ENCODE results near the gene RIMS4. TPM values are rescaled to one million over a fixed set of nuclear protein-coding genes. Genes with fewer than 3 reads are reported as not detected.

The RIMS4 gene
- total RNA-seq, 1 donor from 2014 or later = 0.11 TPM

- intact Hi-C loops (cut with micrococcal nuclease) = no loop called here
- no peaks in the 10 kb centered on the region for H3K36me3 ChIP-seq
These were observed 31.6 kb upstream of the RIMS4 start for GRCh38 chr20:44841955-44842354.

GRCh38 chr20:44840826-44841225 is 30.5 kb upstream of the RIMS4 start:
- no peaks in the 10 kb centered on the region for H3K36me3 ChIP-seq
- no peaks in the 10 kb centered on the region for H3K9me3 ChIP-seq (replicated peaks)
- H3K27ac ChIP-seq (replicated peaks) = no peak overlapping the region
- DNase-seq = no peak
- no peak for TF ChIP-seq CTCF (IDR thresholded peaks at IDR 0.05; ENCODE audit: borderline replicate concordance)
- H3K4me1 ChIP-seq = no peaks in the 10 kb centered on the region
- H3K27me3 ChIP-seq (ENCODE audit: low read depth) = peaks cover 82% of the 10 kb centered on the region
- intact Hi-C loops (cut with micrococcal nuclease) = no loop called here
- no peak overlapping the region for H3K4me3 ChIP-seq

More at GRCh38 chr20:44841955-44842354, 31.6 kb upstream of the RIMS4 start:
- H3K4me3 ChIP-seq = no peak overlapping the region
- DNase-seq = no peak
- H3K9me3 ChIP-seq (replicated peaks) = peaks cover 5% of the 10 kb centered on the region
- H3K4me1 ChIP-seq = no peaks in the 10 kb centered on the region
- H3K27me3 ChIP-seq (ENCODE audit: low read depth) = peaks cover 73% of the 10 kb centered on the region
- TF ChIP-seq CTCF (IDR thresholded peaks at IDR 0.05; ENCODE audit: borderline replicate concordance) = no peak
- no peak overlapping the region for H3K27ac ChIP-seq (replicated peaks)

- no peaks in the 10 kb centered on the region for H3K4me1 ChIP-seq
- H3K27ac ChIP-seq (replicated peaks) = no peak overlapping the region
- intact Hi-C loops (cut with micrococcal nuclease) = no loop called here
- peaks cover 85% of the 10 kb centered on the region for H3K27me3 ChIP-seq (ENCODE audit: low read depth)
- H3K9me3 ChIP-seq (replicated peaks) = no peaks in the 10 kb centered on the region
- H3K4me3 ChIP-seq = no peak overlapping the region
- no peaks in the 10 kb centered on the region for H3K36me3 ChIP-seq
- no peak for TF ChIP-seq CTCF (IDR thresholded peaks at IDR 0.05; ENCODE audit: borderline replicate concordance)
- DNase-seq = no peak
These were observed 29.1 kb upstream of the RIMS4 start for GRCh38 chr20:44839481-44839880.

GRCh38 chr20:44838521-44838920 is 28.2 kb upstream of the RIMS4 start:
- Histone ChIP-seq H3K27me3 (ENCODE audit: low read depth) (peaks cover 76% of the 10 kb centered on the region), H3K36me3 (no peaks in the 10 kb centered on the region), H3K27ac (replicated peaks) (no peak overlapping the region), H3K9me3 (replicated peaks) (peaks cover 2% of the 10 kb centered on the region), H3K4me1 (no peaks in the 10 kb centered on the region), H3K4me3 (no peak overlapping the region)
- intact Hi-C loops (cut with micrococcal nuclease) = no loop called here
- TF ChIP-seq CTCF (IDR thresholded peaks at IDR 0.05; ENCODE audit: borderline replicate concordance) = no peak
- no peak for DNase-seq

- intact Hi-C loops (cut with micrococcal nuclease) = no loop called here
These were observed 27.6 kb upstream of the RIMS4 start for GRCh38 chr20:44837946-44838345.

More at GRCh38 chr20:44837946-44838345, 27.6 kb upstream of the RIMS4 start:
- Histone ChIP-seq H3K4me1 (no peaks in the 10 kb centered on the region), H3K9me3 (replicated peaks) (peaks cover 5% of the 10 kb centered on the region), H3K4me3 (no peak overlapping the region), H3K36me3 (no peaks in the 10 kb centered on the region), H3K27me3 (ENCODE audit: low read depth) (peaks cover 70% of the 10 kb centered on the region), H3K27ac (replicated peaks) (no peak overlapping the region)
- TF ChIP-seq CTCF (IDR thresholded peaks at IDR 0.05; ENCODE audit: borderline replicate concordance) = no peak
- DNase-seq = no peak

All from left ventricle myocardium inferior (tissue), 1 donor.